PC-3 (cell line): Measurements from ENCODE around the gene MIPEP.

Experiments used
- EZH2 ChIP-seq: fragments of 300-600 bp; sonication (generic); IDR thresholded peaks from one replicate; pipeline ENCODE4 v1.6.1; 2017; ENCODE audit warnings: antibody characterized with exemption, mild to moderate bottlenecking, low read length; ENCODE audit not compliant: unreplicated experiment
- EZH2phosphoT487 ChIP-seq: fragments of 300-600 bp; sonication (generic); IDR thresholded peaks from 2 replicates; pipeline ENCODE4 v1.6.1; 2018; ENCODE audit warnings: mild to moderate bottlenecking, antibody characterized with exemption, low read length, borderline replicate concordance
- TF ChIP-seq, protein P1 (sequence below): fragments of 300-600 bp; sonication (generic); conservative IDR thresholded peaks from 2 replicates; pipeline ENCODE4 v1.5.1; 2017; ENCODE audit warnings: antibody characterized with exemption, low read depth, mild to moderate bottlenecking, low read length

DNA sequence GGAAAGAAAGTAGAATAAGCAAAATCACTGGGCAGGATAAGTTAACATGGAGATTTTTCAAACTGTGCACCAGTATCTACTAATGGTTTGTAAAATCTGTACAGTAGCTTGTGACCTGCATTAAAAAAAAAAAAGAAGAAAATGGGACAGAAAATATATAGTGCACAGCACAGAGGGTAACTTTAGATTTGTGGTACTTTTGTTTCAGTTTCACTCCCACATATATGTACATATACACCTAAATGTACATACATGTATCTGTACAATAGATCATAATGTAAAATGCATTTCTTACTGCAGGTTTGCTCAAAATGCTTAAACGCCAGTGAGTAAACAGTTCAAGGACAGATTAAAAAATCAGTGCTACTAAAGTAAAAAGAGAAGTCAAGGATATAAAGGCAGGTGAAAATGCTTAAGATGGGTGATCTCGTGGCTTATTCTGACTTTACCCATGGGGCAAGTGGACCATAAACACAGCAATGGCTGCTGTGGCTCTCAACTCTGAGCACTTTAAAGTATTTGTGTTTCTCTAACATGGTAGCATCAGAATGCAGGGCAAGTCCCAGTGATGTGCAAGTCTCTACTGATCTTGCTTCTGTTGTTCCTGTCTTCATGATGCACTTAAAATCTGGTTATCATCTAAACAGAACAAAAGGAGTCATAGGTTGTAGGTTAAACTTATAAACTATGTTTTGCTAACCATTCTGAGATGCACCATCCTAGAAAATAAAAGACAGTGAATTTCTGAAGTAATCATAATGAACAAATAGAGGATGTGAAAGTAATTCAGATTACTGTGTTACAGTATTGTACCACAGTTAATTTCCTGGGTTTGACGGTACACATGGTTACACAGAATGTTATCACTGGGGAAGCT, 112.3 kb downstream of the MIPEP start:
- TF ChIP-seq EZH2: no peak
- no peak for TF ChIP-seq EZH2phosphoT487
- TF ChIP-seq, protein P1, sequence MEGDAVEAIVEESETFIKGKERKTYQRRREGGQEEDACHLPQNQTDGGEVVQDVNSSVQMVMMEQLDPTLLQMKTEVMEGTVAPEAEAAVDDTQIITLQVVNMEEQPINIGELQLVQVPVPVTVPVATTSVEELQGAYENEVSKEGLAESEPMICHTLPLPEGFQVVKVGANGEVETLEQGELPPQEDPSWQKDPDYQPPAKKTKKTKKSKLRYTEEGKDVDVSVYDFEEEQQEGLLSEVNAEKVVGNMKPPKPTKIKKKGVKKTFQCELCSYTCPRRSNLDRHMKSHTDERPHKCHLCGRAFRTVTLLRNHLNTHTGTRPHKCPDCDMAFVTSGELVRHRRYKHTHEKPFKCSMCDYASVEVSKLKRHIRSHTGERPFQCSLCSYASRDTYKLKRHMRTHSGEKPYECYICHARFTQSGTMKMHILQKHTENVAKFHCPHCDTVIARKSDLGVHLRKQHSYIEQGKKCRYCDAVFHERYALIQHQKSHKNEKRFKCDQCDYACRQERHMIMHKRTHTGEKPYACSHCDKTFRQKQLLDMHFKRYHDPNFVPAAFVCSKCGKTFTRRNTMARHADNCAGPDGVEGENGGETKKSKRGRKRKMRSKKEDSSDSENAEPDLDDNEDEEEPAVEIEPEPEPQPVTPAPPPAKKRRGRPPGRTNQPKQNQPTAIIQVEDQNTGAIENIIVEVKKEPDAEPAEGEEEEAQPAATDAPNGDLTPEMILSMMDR: no peak
